Osteoblast (primary cell): ENCODE measurements around the gene TAAR8. TPM values are rescaled to one million over a fixed set of nuclear protein-coding genes. Genes with fewer than 3 reads are reported as not detected.

Experiments used
- DNase-seq: peaks from one replicate; pipeline ENCODE4 v3.0.0; 2011; ENCODE audit warnings: low spot score, mixed read lengths; ENCODE audit not compliant: insufficient read length; ENCODE audit errors: missing footprints
- H2AFZ ChIP-seq: 2 replicates; pipeline ENCODE4 v1.6.0; 2011; ENCODE audit warnings: mild to moderate bottlenecking, low read length
- H3K27ac ChIP-seq: 2 replicates; pipeline ENCODE4 v1.5.1; 2011; ENCODE audit warnings: mild to moderate bottlenecking, low read depth, low read length, moderate library complexity
- H3K27me3 ChIP-seq: 2 replicates; pipeline ENCODE4 v1.6.0; 2012; ENCODE audit warnings: mild to moderate bottlenecking, control low read depth, inconsistent platforms, low read length, moderate library complexity; ENCODE audit not compliant: insufficient read depth
- H3K36me3 ChIP-seq: 2 replicates; pipeline ENCODE4 v1.5.1; 2011; ENCODE audit warnings: mild to moderate bottlenecking, low read length, control low read depth, moderate library complexity; ENCODE audit not compliant: insufficient read depth
- H3K4me1 ChIP-seq: 2 replicates; pipeline ENCODE4 v1.5.1; 2011; ENCODE audit warnings: mild to moderate bottlenecking, low read length, control low read depth, moderate library complexity; ENCODE audit not compliant: insufficient read depth
- H3K4me2 ChIP-seq: 2 replicates; pipeline ENCODE4 v1.6.0; 2011; ENCODE audit warnings: mild to moderate bottlenecking, low read length; ENCODE audit not compliant: insufficient read depth
- H3K4me3 ChIP-seq: fragments of 200-600 bp; sonication (generic); 3 replicates; pipeline ENCODE4 v1.5.1; 2012; ENCODE audit warnings: mild to moderate bottlenecking, low read length, inconsistent platforms; ENCODE audit not compliant: insufficient read depth
- H3K79me2 ChIP-seq: 2 replicates; pipeline ENCODE4 v1.6.0; 2012; ENCODE audit warnings: mild to moderate bottlenecking, low read length, control low read depth, inconsistent platforms; ENCODE audit not compliant: insufficient read depth
- H3K9me3 ChIP-seq: 2 replicates; pipeline ENCODE4 v1.5.1; 2011; ENCODE audit warnings: low read depth, low read length, control low read depth
- H4K20me1 ChIP-seq: 2 replicates; pipeline ENCODE4 v1.6.0; 2012; ENCODE audit warnings: mild to moderate bottlenecking, low read length, control low read depth; ENCODE audit not compliant: insufficient read depth
- total RNA-seq: library from RNA; depleted of rRNA; stranded (reverse); fragments of >200 nt; gene quantifications from 2 replicates; pipeline ENCODE4 v1.2.3, GENCODE V29; 2012
- TF ChIP-seq, protein P1 (sequence below): IDR thresholded peaks from 2 replicates; pipeline ENCODE4 v1.5.1; 2011; ENCODE audit warnings: mild to moderate bottlenecking, low read depth, low read length, moderate library complexity; ENCODE audit errors: extremely low read depth

Gene TAAR8
- total RNA-seq, 1 donor, result not detected

- H3K4me3 ChIP-seq, result no peak overlapping the region
- H3K27ac ChIP-seq, result no peak overlapping the region
- no peak overlapping the region for H2AFZ ChIP-seq
- TF ChIP-seq, protein P1, sequence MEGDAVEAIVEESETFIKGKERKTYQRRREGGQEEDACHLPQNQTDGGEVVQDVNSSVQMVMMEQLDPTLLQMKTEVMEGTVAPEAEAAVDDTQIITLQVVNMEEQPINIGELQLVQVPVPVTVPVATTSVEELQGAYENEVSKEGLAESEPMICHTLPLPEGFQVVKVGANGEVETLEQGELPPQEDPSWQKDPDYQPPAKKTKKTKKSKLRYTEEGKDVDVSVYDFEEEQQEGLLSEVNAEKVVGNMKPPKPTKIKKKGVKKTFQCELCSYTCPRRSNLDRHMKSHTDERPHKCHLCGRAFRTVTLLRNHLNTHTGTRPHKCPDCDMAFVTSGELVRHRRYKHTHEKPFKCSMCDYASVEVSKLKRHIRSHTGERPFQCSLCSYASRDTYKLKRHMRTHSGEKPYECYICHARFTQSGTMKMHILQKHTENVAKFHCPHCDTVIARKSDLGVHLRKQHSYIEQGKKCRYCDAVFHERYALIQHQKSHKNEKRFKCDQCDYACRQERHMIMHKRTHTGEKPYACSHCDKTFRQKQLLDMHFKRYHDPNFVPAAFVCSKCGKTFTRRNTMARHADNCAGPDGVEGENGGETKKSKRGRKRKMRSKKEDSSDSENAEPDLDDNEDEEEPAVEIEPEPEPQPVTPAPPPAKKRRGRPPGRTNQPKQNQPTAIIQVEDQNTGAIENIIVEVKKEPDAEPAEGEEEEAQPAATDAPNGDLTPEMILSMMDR, result no peak
- H3K4me2 ChIP-seq, result no peak overlapping the region
- H4K20me1 ChIP-seq, result no peaks in the 10 kb centered on the region
- no peaks in the 10 kb centered on the region for H3K9me3 ChIP-seq
- H3K4me1 ChIP-seq, result no peaks in the 10 kb centered on the region
- no peak for DNase-seq
- H3K27me3 ChIP-seq, result peaks cover 34% of the 10 kb centered on the region
- no peaks in the 10 kb centered on the region for H3K79me2 ChIP-seq
- no peaks in the 10 kb centered on the region for H3K36me3 ChIP-seq
Observed at GRCh38 chr6:132566404-132566803, 13.9 kb downstream of the TAAR8 start.

DNA sequence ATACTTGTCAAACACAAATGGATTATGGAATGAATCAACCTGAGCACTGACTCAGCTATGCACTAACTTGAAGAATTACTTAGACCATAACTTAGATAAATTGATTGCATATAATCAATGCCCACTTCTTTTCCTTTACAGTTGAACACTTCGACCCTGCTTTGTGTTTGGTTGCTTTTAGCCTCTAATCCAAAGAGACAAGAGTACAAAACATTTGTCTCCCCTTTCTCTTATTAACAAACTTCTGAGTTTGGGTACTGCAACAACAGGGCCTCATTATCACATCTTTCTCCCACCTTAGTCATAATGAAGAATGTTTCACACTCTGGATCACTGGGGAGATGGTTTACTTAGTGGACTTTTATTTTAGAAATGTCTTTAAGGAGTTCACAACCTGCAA, 15.1 kb downstream of the TAAR8 start:
- TF ChIP-seq, protein P1, result no peak
- Histone ChIP-seq H3K27ac (no peak overlapping the region), H3K9me3 (no peaks in the 10 kb centered on the region), H3K36me3 (no peaks in the 10 kb centered on the region), H2AFZ (no peak overlapping the region), H3K27me3 (peaks cover 31% of the 10 kb centered on the region), H3K4me3 (no peak overlapping the region), H4K20me1 (no peaks in the 10 kb centered on the region), H3K4me1 (no peaks in the 10 kb centered on the region), H3K4me2 (no peak overlapping the region), H3K79me2 (no peaks in the 10 kb centered on the region)
- DNase-seq, result no peak

DNA sequence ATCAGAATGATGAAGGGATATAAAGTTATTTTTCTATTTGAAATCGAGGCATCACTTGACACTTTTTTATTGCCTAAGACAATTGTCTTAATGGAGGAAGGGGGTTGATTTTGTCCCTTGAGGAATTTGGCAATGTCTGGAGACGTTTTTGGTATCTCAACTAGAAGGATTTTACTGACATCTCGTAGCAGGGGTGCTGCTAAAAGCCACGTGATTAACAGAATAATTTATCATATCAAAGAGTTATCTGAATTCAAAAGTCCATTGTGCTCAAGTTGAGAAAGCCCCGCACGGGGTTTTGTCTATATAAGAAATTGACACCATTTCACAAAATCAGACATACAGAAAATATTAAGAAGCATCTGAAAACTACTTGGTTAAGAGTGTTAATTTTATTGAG, 16.1 kb downstream of the TAAR8 start:
- no peak for DNase-seq
- Histone ChIP-seq H2AFZ (no peak overlapping the region), H4K20me1 (no peaks in the 10 kb centered on the region), H3K27ac (no peak overlapping the region), H3K27me3 (peaks cover 32% of the 10 kb centered on the region), H3K36me3 (no peaks in the 10 kb centered on the region), H3K4me2 (no peak overlapping the region), H3K9me3 (no peaks in the 10 kb centered on the region), H3K79me2 (no peaks in the 10 kb centered on the region), H3K4me1 (no peaks in the 10 kb centered on the region), H3K4me3 (no peak overlapping the region)
- TF ChIP-seq, protein P1, result no peak

- no peaks in the 10 kb centered on the region for H4K20me1 ChIP-seq
- peaks cover 30% of the 10 kb centered on the region for H3K27me3 ChIP-seq
- no peak for DNase-seq
Observed at GRCh38 chr6:132569170-132569569, 16.7 kb downstream of the TAAR8 start.

More at GRCh38 chr6:132569170-132569569, 16.7 kb downstream of the TAAR8 start:
- H3K4me3 ChIP-seq, result no peak overlapping the region
- H3K9me3 ChIP-seq, result no peaks in the 10 kb centered on the region
- TF ChIP-seq, protein P1, result no peak
- H3K4me2 ChIP-seq, result no peak overlapping the region
- H3K27ac ChIP-seq, result no peak overlapping the region
- no peaks in the 10 kb centered on the region for H3K79me2 ChIP-seq
- no peaks in the 10 kb centered on the region for H3K36me3 ChIP-seq
- no peaks in the 10 kb centered on the region for H3K4me1 ChIP-seq
- no peak overlapping the region for H2AFZ ChIP-seq
